ENCODE data around the gene PRKN. TPM values are rescaled to one million over a fixed set of nuclear protein-coding genes. Genes with fewer than 3 reads are reported as not detected.

PRKN gene
- total RNA-seq, 3 donors from 2014 or later = 5.2 to 10.2 (median 8.1) TPM

DNA sequence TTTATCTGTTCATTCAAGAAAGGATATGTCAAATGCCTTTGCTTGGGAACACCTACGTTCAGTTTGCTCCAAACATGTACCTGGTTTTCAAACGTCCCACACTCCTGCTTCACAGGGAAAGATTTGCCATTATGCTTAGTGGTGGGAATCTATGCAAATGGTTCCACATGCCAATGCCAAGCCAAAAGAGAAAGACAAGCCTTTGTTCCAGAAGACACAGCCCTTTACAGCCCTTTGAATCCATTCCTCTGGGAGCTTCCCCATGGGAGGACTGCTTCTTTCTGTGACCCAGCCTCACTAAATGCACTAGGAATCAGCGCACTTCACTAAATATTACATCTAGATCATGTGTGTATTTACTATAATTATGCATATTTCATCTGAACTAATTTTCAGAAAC lies 619.5 kb downstream of the PRKN start:
- ATAC-seq = no peak
- no peak for TF ChIP-seq CTCF (IDR thresholded peaks at IDR 0.05)

GRCh38 chr6:162100096-162100495 lies 627.5 kb downstream of the PRKN start:
- Histone ChIP-seq H3K4me3 (no peak overlapping the region), H3K9me3 (no peaks in the 10 kb centered on the region), H3K36me3 (ENCODE audit: low read depth) (no peaks in the 10 kb centered on the region), H3K4me1 (ENCODE audit: low read depth) (no peaks in the 10 kb centered on the region)
- TF ChIP-seq CTCF (IDR thresholded peaks at IDR 0.05) = no peak
- intact Hi-C loops (cut with DNase I, micrococcal nuclease) = no loop called here
- ATAC-seq = no peak
- no peak for DNase-seq

More for the DNA sequence above, 619.5 kb downstream of the PRKN start:
- no peak for DNase-seq
- H3K4me3 ChIP-seq = no peak overlapping the region
- no peaks in the 10 kb centered on the region for H3K4me1 ChIP-seq (ENCODE audit: low read depth)
- intact Hi-C loops (cut with DNase I, micrococcal nuclease) = no loop called here
- H3K36me3 ChIP-seq (ENCODE audit: low read depth) = no peaks in the 10 kb centered on the region
- no peaks in the 10 kb centered on the region for H3K9me3 ChIP-seq

DNA sequence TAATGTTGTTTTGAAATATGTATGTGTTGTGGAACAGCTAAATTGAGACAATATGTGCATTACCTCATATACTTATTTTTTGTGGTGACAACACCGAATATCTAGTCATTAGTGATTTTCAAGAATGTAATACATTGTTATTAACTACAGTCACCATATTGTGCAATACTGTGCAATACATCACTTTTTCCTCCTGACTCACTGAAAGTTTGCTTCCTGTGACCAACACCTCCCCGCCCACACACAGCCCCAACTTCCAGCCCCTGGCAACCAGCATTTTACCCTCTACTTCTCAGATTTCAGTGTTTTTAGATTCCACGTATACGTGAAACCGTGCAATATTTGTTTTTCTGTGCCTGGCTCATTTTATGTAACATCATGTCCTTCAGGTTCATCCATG lies 627.9 kb downstream of the PRKN start:
- no peak for ATAC-seq
- TF ChIP-seq CTCF (IDR thresholded peaks at IDR 0.05) = no peak
- no peak for DNase-seq
- H3K4me3 ChIP-seq = no peak overlapping the region
- H3K36me3 ChIP-seq (ENCODE audit: low read depth) = no peaks in the 10 kb centered on the region
- H3K9me3 ChIP-seq = no peaks in the 10 kb centered on the region
- intact Hi-C loops (cut with DNase I, micrococcal nuclease) = no loop called here
- H3K4me1 ChIP-seq (ENCODE audit: low read depth) = no peaks in the 10 kb centered on the region

DNA sequence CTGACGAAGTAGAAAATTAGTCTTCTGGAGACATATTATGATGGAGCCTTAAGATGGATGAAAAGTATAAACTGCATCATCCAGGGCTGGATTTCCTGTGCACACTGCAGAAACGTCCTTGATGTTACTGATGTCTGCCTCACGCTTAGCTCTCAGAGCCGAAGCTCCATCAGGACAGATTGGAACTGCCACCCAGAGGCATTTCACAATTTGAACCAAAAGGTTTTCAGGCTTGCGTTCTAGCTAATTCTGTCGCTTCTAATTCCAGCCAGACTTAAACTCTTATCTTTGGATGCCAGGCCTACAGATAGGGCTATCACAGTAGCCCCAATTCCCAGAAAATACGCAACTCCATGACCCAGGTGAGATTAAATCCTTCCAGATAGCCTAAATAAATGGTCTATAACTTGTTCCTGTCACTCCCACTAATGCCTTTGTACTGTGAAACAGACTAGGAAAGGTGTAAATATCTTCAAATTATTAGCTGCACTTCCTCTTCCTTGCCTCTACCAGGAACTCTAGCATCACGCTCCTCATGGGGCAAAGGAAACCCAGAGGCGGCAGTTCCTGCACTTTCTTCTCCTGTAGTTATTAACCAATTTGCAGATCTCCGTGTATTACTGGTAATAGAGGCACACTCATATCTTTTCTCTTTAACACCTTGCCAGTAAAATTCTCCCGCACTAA lies 634.6 kb downstream of the PRKN start:
- no peaks in the 10 kb centered on the region for H3K36me3 ChIP-seq (ENCODE audit: low read depth)
- intact Hi-C loops (cut with DNase I, micrococcal nuclease) = no loop called here
- no peak overlapping the region for H3K4me3 ChIP-seq
- ATAC-seq (no peak), DNase-seq (no peak)
- no peaks in the 10 kb centered on the region for H3K9me3 ChIP-seq
- H3K4me1 ChIP-seq (ENCODE audit: low read depth) = no peaks in the 10 kb centered on the region
- no peak for TF ChIP-seq CTCF (IDR thresholded peaks at IDR 0.05)

DNA sequence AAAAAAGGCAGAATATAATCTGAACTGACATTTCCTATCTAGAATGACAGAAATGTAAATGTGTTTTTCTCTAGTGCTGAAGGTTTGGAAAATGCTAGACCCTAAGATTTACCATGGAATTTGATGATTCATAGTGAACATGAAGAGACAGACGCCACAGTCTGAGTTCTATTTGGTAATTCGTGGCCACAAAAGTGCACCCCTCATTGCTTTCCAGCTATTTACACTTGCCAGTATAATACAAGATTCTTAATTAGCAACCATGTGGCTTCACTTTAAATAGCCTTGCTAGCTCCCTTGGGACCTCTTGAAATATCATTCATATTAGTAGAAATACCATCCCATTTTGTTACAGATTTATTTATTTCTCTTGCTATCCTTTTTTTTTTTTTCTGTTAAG lies 636.8 kb downstream of the PRKN start:
- H3K9me3 ChIP-seq = no peaks in the 10 kb centered on the region
- TF ChIP-seq CTCF (IDR thresholded peaks at IDR 0.05) = no peak
- intact Hi-C loops (cut with DNase I, micrococcal nuclease) = no loop called here
- no peak overlapping the region for H3K4me3 ChIP-seq
- ATAC-seq (no peak), DNase-seq (no peak)
- H3K4me1 ChIP-seq (ENCODE audit: low read depth) = no peaks in the 10 kb centered on the region
- H3K36me3 ChIP-seq (ENCODE audit: low read depth) = no peaks in the 10 kb centered on the region

DNA sequence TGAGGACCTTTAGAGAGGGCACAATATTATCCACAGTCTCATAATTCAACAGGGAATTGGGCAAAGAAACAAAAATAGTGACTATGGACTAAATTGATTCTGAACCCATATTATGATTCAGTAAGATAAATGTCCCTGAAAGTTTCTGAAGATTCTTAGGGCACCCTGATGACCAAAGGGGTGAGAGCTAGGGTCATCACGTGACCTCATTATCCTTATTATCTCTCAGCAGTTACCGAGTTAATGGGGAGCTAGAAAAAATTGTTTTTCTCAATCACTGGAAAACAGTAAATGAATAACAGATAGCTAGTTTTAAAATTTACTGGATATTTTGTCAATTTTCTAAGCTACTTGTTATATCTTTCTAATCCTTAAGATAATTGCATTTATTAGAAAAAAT lies 639.5 kb downstream of the PRKN start:
- intact Hi-C loops (cut with DNase I, micrococcal nuclease) = no loop called here
- no peak for ATAC-seq

More for the DNA sequence above, 639.5 kb downstream of the PRKN start:
- TF ChIP-seq CTCF (IDR thresholded peaks at IDR 0.05) = no peak
- H3K36me3 ChIP-seq (ENCODE audit: low read depth) = no peaks in the 10 kb centered on the region
- no peaks in the 10 kb centered on the region for H3K9me3 ChIP-seq
- no peaks in the 10 kb centered on the region for H3K4me1 ChIP-seq (ENCODE audit: low read depth)
- DNase-seq = no peak
- H3K4me3 ChIP-seq = no peak overlapping the region
